Activated CD8-positive, alpha-beta T cell treated with anti-CD3 and anti-CD28 coated beads, Interleukin-2, amount 10 ng/mL, durations not matched to agents 7 days and 5 days (primary cell): ENCODE measurements around the gene LRP1. TPM values are rescaled to one million over a fixed set of nuclear protein-coding genes. Genes with fewer than 3 reads are reported as not detected.

Experiments
- ATAC-seq: fragments of 150-1000 bp; cut with Tn5 transposase; one replicate; pipeline ENCODE4 v1.10.0; 2021; ENCODE audit warnings: moderate library complexity
- CTCF ChIA-PET: fragments of 350-600 bp; sonication (Branson Sonifier 250); formaldehyde crosslinking; loops from one replicate; lab custom pipeline; 2021; ENCODE audit warnings: antibody characterized with exemption; lab: Charles Lee
- POLR2A ChIA-PET: fragments of 350-600 bp; sonication (Branson Sonifier 250); formaldehyde crosslinking; loops from one replicate; lab custom pipeline; 2021; ENCODE audit warnings: antibody characterized with exemption; lab: Charles Lee
- DNase-seq: peaks from one replicate; pipeline ENCODE4 v3.0.0-alpha.2; 2020
- H3K27ac Mint-ChIP-seq: one replicate; pipeline ENCODE4 v1.8.0; 2021; ENCODE audit warnings: mild to moderate bottlenecking, mixed read lengths
- H3K27me3 Mint-ChIP-seq: one replicate; pipeline ENCODE4 v1.8.0; 2021; ENCODE audit warnings: low read depth, mixed read lengths
- H3K36me3 Mint-ChIP-seq: one replicate; pipeline ENCODE4 v1.8.0; 2021; ENCODE audit warnings: low read depth, mixed read lengths
- H3K4me1 Mint-ChIP-seq: one replicate; pipeline ENCODE4 v1.8.0; 2021; ENCODE audit warnings: low read depth, mixed read lengths
- H3K4me3 Mint-ChIP-seq: one replicate; pipeline ENCODE4 v1.8.0; 2021; ENCODE audit warnings: mild to moderate bottlenecking, mixed read lengths
- H3K9me3 Mint-ChIP-seq: one replicate; pipeline ENCODE4 v1.8.0; 2022; ENCODE audit warnings: mixed read lengths; ENCODE audit not compliant: insufficient read depth
- total RNA-seq, 2 experiments: library from RNA; stranded (reverse); gene quantifications; one replicate each; pipeline ENCODE4 v1.2.3, GENCODE V29; 2021

Gene LRP1
- total RNA-seq, 2 experiments from 2014 or later = 0.39 to 0.40 TPM

- H3K27me3 Mint-ChIP-seq = no peaks in the 10 kb centered on the region
- CTCF ChIA-PET = interaction anchor here (1.0 to 1.2 kb wide), 3 partner anchors 10 to 73 kb away, joined by 3 to 4 read pairs (median 3); no protein-coding TSS in a partner anchor
- H3K4me3 Mint-ChIP-seq = no peak overlapping the region
- H3K4me1 Mint-ChIP-seq = no peaks in the 10 kb centered on the region
- no peak overlapping the region for H3K27ac Mint-ChIP-seq
- H3K9me3 Mint-ChIP-seq = no peaks in the 10 kb centered on the region
- no peaks in the 10 kb centered on the region for H3K36me3 Mint-ChIP-seq
- ATAC-seq (no peak), DNase-seq (no peak)
- POLR2A ChIA-PET = interaction anchor here (0.7 kb wide), 2 partner anchors 17 to 42 kb away, joined by 3 to 4 read pairs; no protein-coding TSS in a partner anchor
Measured at GRCh38 chr12:57196956-57197355, 68.7 kb downstream of the LRP1 start.

- H3K9me3 Mint-ChIP-seq = no peaks in the 10 kb centered on the region
- no peaks in the 10 kb centered on the region for H3K36me3 Mint-ChIP-seq
Measured at GRCh38 chr12:57198329-57198728, 70.0 kb downstream of the LRP1 start.

GRCh38 chr12:57199191-57199590, 70.9 kb downstream of the LRP1 start:
- ChIA-PET POLR2A (no interaction called here), CTCF (interaction anchor here (1.5 kb wide), 1 partner anchor 15 kb away, joined by 4 read pairs; no protein-coding TSS in a partner anchor)
- Mint-ChIP-seq H3K9me3 (no peaks in the 10 kb centered on the region), H3K27me3 (no peaks in the 10 kb centered on the region), H3K36me3 (no peaks in the 10 kb centered on the region), H3K27ac (no peak overlapping the region), H3K4me3 (no peak overlapping the region), H3K4me1 (no peaks in the 10 kb centered on the region)
- DNase-seq (no peak), ATAC-seq (no peak)

More at GRCh38 chr12:57198329-57198728, 70.0 kb downstream of the LRP1 start:
- H3K27me3 Mint-ChIP-seq = no peaks in the 10 kb centered on the region
- no peak overlapping the region for H3K4me3 Mint-ChIP-seq
- DNase-seq (no peak), ATAC-seq (no peak)
- no peak overlapping the region for H3K27ac Mint-ChIP-seq
- ChIA-PET POLR2A (interaction anchor here (0.7 kb wide), 1 partner anchor 93 kb away, joined by 3 read pairs; no protein-coding TSS in a partner anchor), CTCF (interaction anchor here (1.2 to 1.5 kb wide), 2 partner anchors 11 to 16 kb away, joined by 4 read pairs; no protein-coding TSS in a partner anchor)
- no peaks in the 10 kb centered on the region for H3K4me1 Mint-ChIP-seq

GRCh38 chr12:57200497-57200896, 72.2 kb downstream of the LRP1 start:
- Mint-ChIP-seq H3K36me3 (no peaks in the 10 kb centered on the region), H3K4me1 (no peaks in the 10 kb centered on the region), H3K9me3 (no peaks in the 10 kb centered on the region), H3K4me3 (no peak overlapping the region), H3K27ac (no peak overlapping the region), H3K27me3 (no peaks in the 10 kb centered on the region)
- ChIA-PET POLR2A (no interaction called here), CTCF (no interaction called here)
- DNase-seq (no peak), ATAC-seq (no peak)

GRCh38 chr12:57201219-57201618, 72.9 kb downstream of the LRP1 start:
- H3K27ac Mint-ChIP-seq = no peak overlapping the region
- no peaks in the 10 kb centered on the region for H3K27me3 Mint-ChIP-seq
- H3K36me3 Mint-ChIP-seq = no peaks in the 10 kb centered on the region
- ChIA-PET POLR2A (no interaction called here), CTCF (no interaction called here)
- no peaks in the 10 kb centered on the region for H3K4me1 Mint-ChIP-seq
- no peak overlapping the region for H3K4me3 Mint-ChIP-seq
- ATAC-seq = no peak
- no peak for DNase-seq
- H3K9me3 Mint-ChIP-seq = no peaks in the 10 kb centered on the region

GRCh38 chr12:57201631-57202030, 73.3 kb downstream of the LRP1 start:
- Mint-ChIP-seq H3K9me3 (no peaks in the 10 kb centered on the region), H3K27ac (no peak overlapping the region), H3K4me3 (no peak overlapping the region), H3K36me3 (no peaks in the 10 kb centered on the region), H3K4me1 (no peaks in the 10 kb centered on the region), H3K27me3 (no peaks in the 10 kb centered on the region)
- CTCF ChIA-PET = no interaction called here
- POLR2A ChIA-PET = no interaction called here
- DNase-seq (no peak), ATAC-seq (no peak)

- ATAC-seq = no peak
Measured at GRCh38 chr12:57202321-57202720, 74.0 kb downstream of the LRP1 start.

GRCh38 chr12:57203201-57203600, 74.9 kb downstream of the LRP1 start:
- POLR2A ChIA-PET = no interaction called here
- no peak overlapping the region for H3K4me3 Mint-ChIP-seq
- ATAC-seq = no peak

More at GRCh38 chr12:57202321-57202720, 74.0 kb downstream of the LRP1 start:
- no peak overlapping the region for H3K4me3 Mint-ChIP-seq
- ChIA-PET CTCF (interaction anchor here (1.0 kb wide), 1 partner anchor 11 kb away, joined by 3 read pairs; no protein-coding TSS in a partner anchor), POLR2A (no interaction called here)
- no peaks in the 10 kb centered on the region for H3K9me3 Mint-ChIP-seq
- no peaks in the 10 kb centered on the region for H3K4me1 Mint-ChIP-seq
- no peaks in the 10 kb centered on the region for H3K27me3 Mint-ChIP-seq
- DNase-seq = no peak
- no peak overlapping the region for H3K27ac Mint-ChIP-seq
- H3K36me3 Mint-ChIP-seq = no peaks in the 10 kb centered on the region

GRCh38 chr12:57203791-57204190, 75.5 kb downstream of the LRP1 start:
- Mint-ChIP-seq H3K9me3 (no peaks in the 10 kb centered on the region), H3K4me3 (no peak overlapping the region), H3K27ac (no peak overlapping the region), H3K4me1 (no peaks in the 10 kb centered on the region), H3K36me3 (no peaks in the 10 kb centered on the region), H3K27me3 (no peaks in the 10 kb centered on the region)
- CTCF ChIA-PET = no interaction called here
- DNase-seq (no peak), ATAC-seq (no peak)
- POLR2A ChIA-PET = no interaction called here

More at GRCh38 chr12:57203201-57203600, 74.9 kb downstream of the LRP1 start:
- CTCF ChIA-PET = no interaction called here
- H3K27ac Mint-ChIP-seq = no peak overlapping the region
- no peaks in the 10 kb centered on the region for H3K36me3 Mint-ChIP-seq
- no peaks in the 10 kb centered on the region for H3K4me1 Mint-ChIP-seq
- no peak for DNase-seq
- no peaks in the 10 kb centered on the region for H3K27me3 Mint-ChIP-seq
- H3K9me3 Mint-ChIP-seq = no peaks in the 10 kb centered on the region

- Mint-ChIP-seq H3K9me3 (no peaks in the 10 kb centered on the region), H3K36me3 (no peaks in the 10 kb centered on the region), H3K27me3 (no peaks in the 10 kb centered on the region), H3K27ac (no peak overlapping the region), H3K4me3 (no peak overlapping the region), H3K4me1 (no peaks in the 10 kb centered on the region)
- ChIA-PET CTCF (no interaction called here), POLR2A (no interaction called here)
- ATAC-seq = no peak
- DNase-seq = no peak
Measured at GRCh38 chr12:57204454-57204853, 76.2 kb downstream of the LRP1 start.

- H3K27ac Mint-ChIP-seq = no peak overlapping the region
- POLR2A ChIA-PET = no interaction called here
- no peak overlapping the region for H3K4me3 Mint-ChIP-seq
- H3K27me3 Mint-ChIP-seq = no peaks in the 10 kb centered on the region
- DNase-seq = no peak
- ATAC-seq = no peak
- H3K4me1 Mint-ChIP-seq = no peaks in the 10 kb centered on the region
- H3K9me3 Mint-ChIP-seq = no peaks in the 10 kb centered on the region
- CTCF ChIA-PET = no interaction called here
- no peaks in the 10 kb centered on the region for H3K36me3 Mint-ChIP-seq
Measured at GRCh38 chr12:57205186-57205585, 76.9 kb downstream of the LRP1 start.

- H3K9me3 Mint-ChIP-seq = no peaks in the 10 kb centered on the region
- ATAC-seq (no peak), DNase-seq (no peak)
- no peaks in the 10 kb centered on the region for H3K27me3 Mint-ChIP-seq
- H3K4me3 Mint-ChIP-seq = no peak overlapping the region
- H3K36me3 Mint-ChIP-seq = no peaks in the 10 kb centered on the region
- H3K27ac Mint-ChIP-seq = no peak overlapping the region
- H3K4me1 Mint-ChIP-seq = no peaks in the 10 kb centered on the region
- CTCF ChIA-PET = interaction anchor here (2.0 kb wide), 1 partner anchor 33 kb away, joined by 4 read pairs; no protein-coding TSS in a partner anchor
- POLR2A ChIA-PET = no interaction called here
Measured at GRCh38 chr12:57205931-57206330, 77.6 kb downstream of the LRP1 start.
